Fibroblast of mammary gland (primary cell): Measurements from ENCODE around the gene NEGR1.

ENCODE experiments used
- DNase-seq: peaks from one replicate; pipeline ENCODE4 v3.0.0-alpha.2; 2010; ENCODE audit warnings: low read depth
- H3K4me3 ChIP-seq: 2 replicates; pipeline ENCODE4 v1.5.1; 2011; ENCODE audit warnings: low read depth, mild to moderate bottlenecking, low read length, moderate library complexity; ENCODE audit not compliant: control insufficient read depth
- CTCF ChIP-seq: conservative IDR thresholded peaks from 2 replicates; pipeline ENCODE4 v1.5.1; 2011; ENCODE audit warnings: low read depth, low read length, inconsistent platforms; ENCODE audit not compliant: control insufficient read depth, insufficient read depth

The NEGR1 gene

DNA sequence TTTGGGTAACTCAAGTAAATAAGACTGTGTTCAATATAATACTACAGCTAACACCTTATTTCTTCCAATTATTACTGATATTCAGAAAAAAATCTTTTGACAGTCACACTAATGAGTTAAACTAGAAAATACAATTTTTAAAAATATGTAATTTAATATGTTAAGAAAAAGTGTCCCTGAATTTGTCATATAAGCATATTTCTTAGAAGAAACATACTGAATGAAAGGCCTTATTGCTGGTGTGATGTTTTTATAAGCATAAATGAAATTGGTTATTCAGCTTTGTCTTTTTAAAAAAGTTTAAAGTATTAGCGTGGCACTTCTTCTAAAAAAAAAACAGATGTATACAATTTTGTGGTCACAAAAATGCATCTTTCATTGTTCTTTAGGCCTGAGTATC, 267.3 kb downstream of the NEGR1 start:
- no peak for TF ChIP-seq CTCF
- no peak overlapping the region for H3K4me3 ChIP-seq
- no peak for DNase-seq

DNA sequence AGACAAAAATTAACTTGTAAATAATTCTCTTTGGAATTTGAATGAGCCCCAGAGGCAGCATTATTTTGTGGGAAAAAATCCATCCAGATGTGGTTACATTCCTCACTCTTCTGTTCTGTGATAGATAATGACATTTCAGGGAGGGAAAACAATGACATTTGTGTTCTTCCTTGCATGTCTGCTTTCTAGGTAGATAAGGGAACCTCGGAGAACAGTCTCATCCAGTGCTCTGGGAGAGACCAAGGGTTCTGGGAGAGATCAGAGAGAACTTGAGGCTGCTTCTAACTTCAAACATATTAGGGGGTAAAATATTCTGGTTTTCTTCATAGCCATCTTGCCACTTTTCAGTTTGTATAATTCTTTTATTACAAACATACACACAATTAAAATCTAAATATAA, 269.2 kb downstream of the NEGR1 start:
- no peak for DNase-seq
- H3K4me3 ChIP-seq, result no peak overlapping the region
- no peak for TF ChIP-seq CTCF

DNA sequence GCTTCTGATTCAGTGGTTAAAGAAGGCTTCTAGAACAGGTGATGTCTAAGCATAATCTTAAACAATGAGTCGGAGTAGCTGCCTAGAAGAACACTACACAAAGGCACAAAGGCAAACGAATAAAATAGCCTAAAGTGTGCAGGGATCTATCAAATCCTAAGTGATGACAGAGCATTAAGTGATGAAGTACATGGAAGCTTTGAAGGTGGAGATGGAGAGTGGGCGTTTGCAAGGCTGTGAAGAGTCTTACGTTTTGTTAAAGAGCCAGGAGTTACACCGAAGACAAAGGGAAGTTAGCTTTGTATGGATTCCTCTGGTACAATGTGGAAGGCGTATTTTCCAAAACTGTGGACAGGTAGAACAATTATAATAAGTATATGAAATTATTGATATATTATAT, 270.6 kb downstream of the NEGR1 start:
- no peak for DNase-seq
- TF ChIP-seq CTCF, result no peak
- H3K4me3 ChIP-seq, result no peak overlapping the region

DNA sequence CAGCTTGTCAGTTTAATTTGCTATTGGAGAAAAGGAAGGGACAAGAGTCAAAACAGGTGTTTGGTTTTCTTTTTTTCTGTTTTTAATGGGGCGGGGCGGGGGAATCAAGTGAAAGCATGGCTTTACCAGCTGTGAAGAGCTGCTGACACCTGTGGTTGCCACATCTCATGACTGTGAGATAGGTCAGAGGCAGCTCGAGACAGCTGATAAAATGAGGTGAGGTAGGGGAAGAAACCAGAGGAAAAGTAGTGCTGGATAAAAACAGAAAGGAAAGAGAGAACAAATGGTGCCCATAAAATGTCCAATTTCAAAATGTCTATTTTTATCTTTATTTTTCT, 272.3 kb downstream of the NEGR1 start:
- DNase-seq, result no peak
- H3K4me3 ChIP-seq, result no peak overlapping the region
- no peak for TF ChIP-seq CTCF

DNA sequence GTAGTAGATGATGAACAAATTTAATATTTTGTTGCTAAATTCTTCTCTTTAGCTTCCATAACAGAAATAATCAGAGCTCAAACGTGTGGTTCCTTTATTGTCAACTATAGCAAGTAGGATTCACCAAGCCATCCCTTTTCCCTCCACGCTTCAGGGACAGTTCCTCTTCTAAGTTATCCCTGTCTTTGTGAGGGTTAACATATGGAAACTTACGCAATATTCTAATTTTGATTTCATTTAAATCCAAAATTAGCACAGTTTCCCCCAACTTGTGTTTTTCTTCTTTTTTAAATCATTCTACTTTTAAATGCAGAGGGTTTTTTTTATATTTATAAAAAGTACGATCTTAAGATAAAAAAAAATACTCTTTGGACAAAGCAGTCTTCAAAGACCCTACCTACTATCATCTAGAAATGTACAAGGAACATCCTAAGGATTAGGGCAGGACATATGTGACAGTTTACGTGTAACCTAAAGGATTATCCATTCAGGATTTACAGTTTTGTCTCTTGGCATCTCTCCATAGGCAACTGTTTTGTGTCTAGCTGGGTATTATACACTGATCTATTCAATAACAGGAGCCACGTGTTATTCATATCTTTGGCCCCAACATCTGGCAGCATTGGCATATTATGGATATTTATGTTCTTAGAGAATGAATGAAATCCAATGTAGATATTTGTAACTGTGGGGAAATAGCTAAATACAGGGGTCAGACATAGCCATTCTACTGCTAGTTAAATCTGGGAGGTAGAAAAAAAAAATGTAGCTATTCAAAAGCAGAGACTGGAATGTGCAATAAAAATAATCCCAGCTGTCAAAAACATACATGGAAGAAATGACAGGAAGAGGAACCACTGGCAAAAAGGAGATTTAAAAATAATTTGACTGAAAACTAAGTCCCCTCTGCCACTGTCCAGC, 272.9 kb downstream of the NEGR1 start:
- TF ChIP-seq CTCF, result no peak
- DNase-seq, result no peak
- no peak overlapping the region for H3K4me3 ChIP-seq

- TF ChIP-seq CTCF, result no peak
- H3K4me3 ChIP-seq, result no peak overlapping the region
- DNase-seq, result peak; percentile 10
Observed at GRCh38 chr1:72007312-72007711, 275.0 kb downstream of the NEGR1 start.

- no peak for DNase-seq
- no peak overlapping the region for H3K4me3 ChIP-seq
- TF ChIP-seq CTCF, result no peak
Observed at GRCh38 chr1:72006092-72006491, 276.2 kb downstream of the NEGR1 start.
